ENCODE data around the gene HEMK1. TPM values are rescaled to one million over a fixed set of nuclear protein-coding genes. Genes with fewer than 3 reads are reported as not detected.

The HEMK1 gene
- total and polyA plus RNA-seq, 7 donors: 5.0 to 17.7 (median 9.6) TPM

DNA sequence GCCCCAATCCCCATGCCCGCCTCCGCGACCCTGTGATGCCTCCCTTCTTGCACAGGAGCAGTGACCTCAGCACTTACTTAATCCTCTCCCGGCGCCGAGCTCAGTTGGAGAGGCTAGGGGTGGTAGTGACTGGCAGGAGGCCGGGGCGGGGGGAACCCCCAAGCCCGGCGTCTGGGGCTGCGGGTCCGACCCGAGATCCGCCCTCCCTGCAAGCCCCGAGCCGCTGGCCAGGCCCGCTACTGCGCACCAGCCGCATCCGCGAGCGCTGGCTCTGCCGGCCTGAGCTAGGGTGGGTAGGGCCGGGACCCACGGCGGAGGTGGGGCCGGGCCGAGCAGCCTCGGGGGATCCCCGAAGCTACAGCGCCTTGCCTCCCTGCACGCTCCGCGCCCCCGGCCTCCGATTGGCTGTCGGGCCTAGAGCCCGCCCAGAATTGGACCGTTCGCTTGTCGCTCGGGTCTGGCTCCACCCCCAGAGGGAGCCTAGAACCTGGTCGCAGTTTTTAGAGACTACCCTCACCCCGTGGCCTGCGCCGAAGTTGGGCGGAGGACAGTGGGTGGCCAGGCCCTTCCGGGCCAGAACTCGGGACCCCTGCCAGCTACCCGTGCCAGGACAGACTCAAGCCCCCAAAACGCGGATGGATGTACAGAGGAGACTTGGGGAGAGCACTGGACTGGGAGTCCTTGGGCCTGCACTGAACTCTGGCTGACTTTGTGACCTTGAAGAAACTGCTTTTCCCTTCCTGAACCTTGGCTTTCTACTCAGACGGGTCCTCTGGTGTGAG lies 1.7 kb upstream of the HEMK1 start, which contains the start of gene C3orf18:
Gene C3orf18 (minus strand): TSS at position 362 of the 782 bp plus-strand sequence. CDS start 2,048 bp downstream, outside the sequence.
- no peak for TF ChIP-seq EP300 (IDR thresholded peaks at IDR 0.05)
- TF ChIP-seq POLR2AphosphoS5 (IDR thresholded peaks at IDR 0.05): peak in 3 of 4 donors; percentile 38 to 42 (median 41)
- TF ChIP-seq POLR2A (IDR thresholded peaks at IDR 0.05): peak in 1 of 2 donors; percentile 24
- WGBS, 2 donors: 1 to 3% methylated on average over 53 of the region's 53 CpGs
- intact Hi-C loops (cut with DNase I): loop anchor here (5.0 kb wide), 1 partner anchor 820 kb away; the partner anchor contains the start of gene MANF
- Histone ChIP-seq H3K4me3 (peak within 1 kb of the TSS; percentile 66 to 86 (median 75)), H3K4me1 (peaks cover 0 to 42% (median 35%) of the 10 kb centered on the region in 4 donors), H3K36me3 (peaks cover 0 to 12% (median 0%) of the 10 kb centered on the region in 4 donors), H3K27me3 (no peaks in the 10 kb centered on the region), H3K9me3 (no peaks in the 10 kb centered on the region), H3K27ac (peak within 1 kb of the TSS; percentile 87 to 94 (median 89))
- DNase-seq: peak; percentile 97

DNA sequence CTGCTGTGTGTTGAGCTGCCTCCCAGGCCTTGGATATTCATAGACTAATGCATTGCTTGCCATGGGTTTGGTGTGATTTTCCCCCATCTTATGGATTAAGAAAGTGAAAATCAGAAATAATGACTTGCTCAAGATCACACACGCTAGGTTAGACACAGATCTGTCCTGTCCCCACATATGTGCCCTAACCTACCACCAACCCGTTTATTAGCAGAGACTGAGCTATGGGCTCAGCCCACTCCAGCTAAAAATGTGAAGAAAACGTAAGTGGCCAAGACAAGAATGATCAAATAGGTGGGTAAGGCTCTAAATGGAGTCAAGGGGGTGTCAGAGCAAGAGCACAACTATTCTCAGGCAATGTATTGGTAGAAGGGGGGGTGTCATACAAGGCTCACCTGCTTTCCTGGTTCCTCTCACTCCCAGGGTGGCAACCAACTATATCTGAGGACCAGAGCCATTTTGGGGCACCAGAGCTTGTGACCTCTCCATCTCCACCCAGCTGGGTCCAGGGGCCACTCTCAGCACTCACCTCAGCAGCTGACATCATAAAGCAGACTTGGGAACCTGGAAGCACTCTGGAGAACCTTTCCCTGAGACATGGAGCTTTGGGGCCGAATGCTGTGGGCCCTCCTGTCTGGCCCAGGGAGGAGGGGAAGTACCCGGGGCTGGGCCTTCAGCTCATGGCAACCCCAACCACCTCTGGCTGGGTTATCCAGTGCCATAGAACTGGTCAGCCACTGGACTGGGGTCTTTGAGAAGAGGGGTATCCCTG lies 1.4 kb downstream of the HEMK1 start:
- H3K4me3 ChIP-seq: peak overlapping the region in 1 of 4 donors; percentile 86

DNA sequence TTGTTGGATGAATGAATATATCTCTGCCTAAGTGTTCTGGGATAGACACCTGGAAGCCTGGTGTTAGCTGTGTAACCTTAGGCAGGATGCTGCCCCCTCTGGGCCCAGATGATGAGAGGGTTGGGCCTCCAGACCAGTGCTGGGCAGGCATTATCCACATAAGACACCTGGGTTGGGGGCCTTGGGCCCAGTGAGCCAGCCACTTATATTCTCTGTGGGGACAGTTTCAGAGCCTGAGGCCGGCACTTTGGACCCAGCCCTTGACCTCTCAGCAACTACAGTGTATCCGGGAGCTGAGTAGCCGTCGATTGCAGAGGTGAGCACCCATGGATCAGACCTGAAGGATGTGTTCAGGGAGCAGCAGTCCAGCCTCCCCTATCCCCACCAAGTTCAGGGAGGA lies 2.2 kb downstream of the HEMK1 start:
- H3K36me3 ChIP-seq: peaks cover 0 to 9% (median 4%) of the 10 kb centered on the region in 4 donors
- no peaks in the 10 kb centered on the region for H3K9me3 ChIP-seq
- 73 to 87% methylated on average over 4 of the region's 4 CpGs for WGBS, 2 donors
- intact Hi-C loops (cut with DNase I): loop anchor here (5.0 kb wide), 1 partner anchor 101 kb away; the partner anchor contains the start of gene DOCK3
- H3K27me3 ChIP-seq: no peaks in the 10 kb centered on the region
- H3K27ac ChIP-seq: peak overlapping the region in 2 of 4 donors; percentile 8 to 18
- no peak for DNase-seq
- TF ChIP-seq POLR2A (IDR thresholded peaks at IDR 0.05) (no peak), POLR2AphosphoS5 (IDR thresholded peaks at IDR 0.05) (no peak), EP300 (IDR thresholded peaks at IDR 0.05) (no peak)
- TF ChIP-seq, protein P1, sequence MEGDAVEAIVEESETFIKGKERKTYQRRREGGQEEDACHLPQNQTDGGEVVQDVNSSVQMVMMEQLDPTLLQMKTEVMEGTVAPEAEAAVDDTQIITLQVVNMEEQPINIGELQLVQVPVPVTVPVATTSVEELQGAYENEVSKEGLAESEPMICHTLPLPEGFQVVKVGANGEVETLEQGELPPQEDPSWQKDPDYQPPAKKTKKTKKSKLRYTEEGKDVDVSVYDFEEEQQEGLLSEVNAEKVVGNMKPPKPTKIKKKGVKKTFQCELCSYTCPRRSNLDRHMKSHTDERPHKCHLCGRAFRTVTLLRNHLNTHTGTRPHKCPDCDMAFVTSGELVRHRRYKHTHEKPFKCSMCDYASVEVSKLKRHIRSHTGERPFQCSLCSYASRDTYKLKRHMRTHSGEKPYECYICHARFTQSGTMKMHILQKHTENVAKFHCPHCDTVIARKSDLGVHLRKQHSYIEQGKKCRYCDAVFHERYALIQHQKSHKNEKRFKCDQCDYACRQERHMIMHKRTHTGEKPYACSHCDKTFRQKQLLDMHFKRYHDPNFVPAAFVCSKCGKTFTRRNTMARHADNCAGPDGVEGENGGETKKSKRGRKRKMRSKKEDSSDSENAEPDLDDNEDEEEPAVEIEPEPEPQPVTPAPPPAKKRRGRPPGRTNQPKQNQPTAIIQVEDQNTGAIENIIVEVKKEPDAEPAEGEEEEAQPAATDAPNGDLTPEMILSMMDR (IDR thresholded peaks at IDR 0.05): no peak
- H3K4me1 ChIP-seq: peaks cover 0 to 42% (median 33%) of the 10 kb centered on the region in 4 donors
- no peak overlapping the region for H3K4me3 ChIP-seq

More for the DNA sequence above, 1.4 kb downstream of the HEMK1 start:
- H3K27me3 ChIP-seq: no peaks in the 10 kb centered on the region
- TF ChIP-seq, protein P1 (IDR thresholded peaks at IDR 0.05): no peak
- TF ChIP-seq EP300 (IDR thresholded peaks at IDR 0.05) (no peak), POLR2A (IDR thresholded peaks at IDR 0.05) (no peak), POLR2AphosphoS5 (IDR thresholded peaks at IDR 0.05) (no peak)
- peaks cover 0 to 45% (median 35%) of the 10 kb centered on the region in 4 donors for H3K4me1 ChIP-seq
- 86 to 87% methylated on average over 5 of the region's 5 CpGs for WGBS, 2 donors
- no peaks in the 10 kb centered on the region for H3K9me3 ChIP-seq
- DNase-seq: no peak
- H3K36me3 ChIP-seq: peaks cover 0 to 9% (median 2%) of the 10 kb centered on the region in 4 donors
- peak overlapping the region in 3 of 4 donors; percentile 87 to 94 (median 89) for H3K27ac ChIP-seq
- intact Hi-C loops (cut with DNase I): loop anchor here (5.0 kb wide), 1 partner anchor 102 kb away; the partner anchor contains the start of gene DOCK3

DNA sequence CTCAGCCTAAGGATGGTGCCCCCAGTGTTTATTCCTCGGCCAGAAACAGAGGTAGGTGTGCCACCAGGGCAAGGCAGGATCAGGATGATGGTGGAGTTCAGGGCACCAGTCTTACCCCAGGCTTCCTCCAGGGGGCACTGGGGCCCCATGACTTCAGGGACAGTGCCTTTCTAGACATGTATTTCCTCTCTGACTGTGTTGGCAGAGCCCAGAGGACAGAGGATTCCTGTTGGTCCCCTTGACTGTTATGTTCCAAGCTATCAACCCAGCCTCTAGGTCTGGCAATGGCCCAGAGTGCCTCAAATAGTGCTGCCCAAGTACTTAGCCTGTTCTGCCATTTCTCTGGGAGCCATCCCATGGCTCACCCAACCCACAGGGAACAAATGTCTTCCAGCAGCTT lies 2.8 kb downstream of the HEMK1 start:
- peaks cover 0 to 16% (median 7%) of the 10 kb centered on the region in 4 donors for H3K36me3 ChIP-seq
- no peak overlapping the region for H3K4me3 ChIP-seq
- peak overlapping the region in 3 of 4 donors; percentile 18 to 65 (median 24) for H3K27ac ChIP-seq
- WGBS, 2 donors: 6 to 15% methylated on average over 1 of the region's 1 CpG
- no peaks in the 10 kb centered on the region for H3K9me3 ChIP-seq
- peak; percentile 88 for DNase-seq
- intact Hi-C loops (cut with DNase I): loop anchor here (1.0 to 5.0 kb wide), 2 partner anchors 42 to 100 kb away; partner anchors contain the start of gene DOCK3
- peaks cover 0 to 35% (median 27%) of the 10 kb centered on the region in 4 donors for H3K4me1 ChIP-seq
- no peak for TF ChIP-seq EP300 (IDR thresholded peaks at IDR 0.05)
- no peak for TF ChIP-seq POLR2A (IDR thresholded peaks at IDR 0.05)
- TF ChIP-seq, protein P1 (IDR thresholded peaks at IDR 0.05): peak; percentile 86 to 94 (median 90)
- peak in 1 of 4 donors; percentile 19 for TF ChIP-seq POLR2AphosphoS5 (IDR thresholded peaks at IDR 0.05)
- H3K27me3 ChIP-seq: no peaks in the 10 kb centered on the region
